Measurements from ENCODE around the gene AP2A1. TPM values are rescaled to one million over a fixed set of nuclear protein-coding genes. Genes with fewer than 3 reads are reported as not detected.

The AP2A1 gene
- total and polyA plus RNA-seq, 9 of the 15 experiments (the other 6 are each of a cell fraction or from before 2014, with no cell fraction given), result 0.55 to 150 (median 31.9) TPM

GRCh38 chr19:49809160-49809940 lies 42.5 kb downstream of the AP2A1 start (continued):
- TF ChIP-seq CEBPG (CRISPR knock-in tag; IDR thresholded peaks at IDR 0.05), result no peak; the same call in 1 of the 2 replicates
- no peak for TF ChIP-seq CEBPG (tag; conservative IDR thresholded peaks at IDR 0.05 in 1 of 2, IDR thresholded peaks at IDR 0.05 in 1 of 2)
- no peak for TF ChIP-seq GTF3C2 (IDR thresholded peaks at IDR 0.05; ENCODE audit: borderline replicate concordance, extremely low read depth, insufficient read length)
- no peak for TF ChIP-seq MEIS2 (IDR thresholded peaks at IDR 0.05; ENCODE audit: partially characterized antibody)
- no peak for TF ChIP-seq NFE2L1 (tag; IDR thresholded peaks at IDR 0.05; ENCODE audit: borderline replicate concordance, low read depth)
- no peak for TF ChIP-seq EWSR1 (IDR thresholded peaks at IDR 0.05; ENCODE audit: borderline replicate concordance, low read depth, partially characterized antibody)
- TF ChIP-seq SMARCC2 (IDR thresholded peaks at IDR 0.05; ENCODE audit: low read depth), result no peak
- TF ChIP-seq TAF9B (IDR thresholded peaks at IDR 0.05; ENCODE audit: partially characterized antibody), result no peak
- TF ChIP-seq FOXA1 (IDR thresholded peaks at IDR 0.05; ENCODE audit: borderline replicate concordance), result no peak
- TF ChIP-seq POLR3G (IDR thresholded peaks at IDR 0.05; ENCODE audit: extremely low read depth, insufficient read length, insufficient replicate concordance), result no peak
- no peak for TF ChIP-seq ATF3 (IDR thresholded peaks at IDR 0.05)
- no peak for TF ChIP-seq ATF3 (CRISPR knock-in tag; conservative IDR thresholded peaks at IDR 0.05)
- TF ChIP-seq ARID2 (IDR thresholded peaks at IDR 0.05), result no peak
- TF ChIP-seq TEAD1 (CRISPR knock-in tag; IDR thresholded peaks at IDR 0.05), result peak in 1 of 2 experiments; percentile 43; a peak in 1 of 4 replicates
- no peak for TF ChIP-seq STAT6 (CRISPR knock-in tag; IDR thresholded peaks at IDR 0.05)
- no peak for TF ChIP-seq PATZ1 (CRISPR knock-in tag; IDR thresholded peaks at IDR 0.05; ENCODE audit: borderline replicate concordance)
